ENCODE results near the gene GSTA4. TPM values are rescaled to one million over a fixed set of nuclear protein-coding genes. Genes with fewer than 3 reads are reported as not detected.

The GSTA4 gene
- total RNA-seq, 1 experiment from 2014 or later: 3.9 TPM

DNA sequence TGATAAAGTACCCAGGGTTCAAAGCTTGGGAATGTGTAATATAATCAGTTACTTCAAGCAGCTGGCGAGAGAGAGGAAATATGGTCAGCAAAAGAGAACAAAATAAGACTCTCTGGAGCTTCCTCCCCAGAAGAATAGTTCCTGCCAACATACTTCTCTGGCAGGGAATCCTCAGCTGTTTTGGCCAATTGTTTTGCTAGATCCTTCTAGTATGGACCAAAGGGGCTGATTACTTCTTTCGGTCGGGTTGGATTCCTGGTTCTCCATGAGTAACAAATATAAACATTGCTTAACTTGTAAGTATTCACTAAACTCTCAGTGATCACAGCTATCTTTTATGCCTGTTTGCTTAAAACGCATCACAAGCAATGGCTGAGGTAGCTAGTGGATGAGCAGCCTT lies 38.7 kb upstream of the GSTA4 start:
- Histone ChIP-seq H3K27me3 (ENCODE audit: control insufficient read depth, insufficient read depth, low read length) (no peaks in the 10 kb centered on the region), H3K9me3 (ENCODE audit: control insufficient read depth, insufficient read depth, low read depth, low read length) (no peaks in the 10 kb centered on the region), H3K27ac (ENCODE audit: low read length) (no peak overlapping the region), H3K36me3 (ENCODE audit: control insufficient read depth, insufficient read depth, low read length) (no peaks in the 10 kb centered on the region), H3K4me1 (ENCODE audit: control insufficient read depth, insufficient read depth, low read length) (no peaks in the 10 kb centered on the region), H3K4me3 (ENCODE audit: low read depth in 2 of 2, low read length in 2 of 2) (no peak overlapping the region)
- BruUV-seq (replicated peaks): no TSS peak
- intact Hi-C loops (cut with micrococcal nuclease; ENCODE audit: unreplicated experiment) (no loop called here), in situ Hi-C loops (cut with HindIII; ENCODE audit: low pct_unique_long_range_greater_than_20kb, low sequenced_read_pairs) (no loop called here)
- ATAC-seq (no peak), DNase-seq (ENCODE audit: low read depth, low spot score) (no peak)
- CTCF ChIA-PET: no interaction called here
- POLR2A ChIA-PET: no interaction called here
- TF ChIP-seq, protein P1, sequence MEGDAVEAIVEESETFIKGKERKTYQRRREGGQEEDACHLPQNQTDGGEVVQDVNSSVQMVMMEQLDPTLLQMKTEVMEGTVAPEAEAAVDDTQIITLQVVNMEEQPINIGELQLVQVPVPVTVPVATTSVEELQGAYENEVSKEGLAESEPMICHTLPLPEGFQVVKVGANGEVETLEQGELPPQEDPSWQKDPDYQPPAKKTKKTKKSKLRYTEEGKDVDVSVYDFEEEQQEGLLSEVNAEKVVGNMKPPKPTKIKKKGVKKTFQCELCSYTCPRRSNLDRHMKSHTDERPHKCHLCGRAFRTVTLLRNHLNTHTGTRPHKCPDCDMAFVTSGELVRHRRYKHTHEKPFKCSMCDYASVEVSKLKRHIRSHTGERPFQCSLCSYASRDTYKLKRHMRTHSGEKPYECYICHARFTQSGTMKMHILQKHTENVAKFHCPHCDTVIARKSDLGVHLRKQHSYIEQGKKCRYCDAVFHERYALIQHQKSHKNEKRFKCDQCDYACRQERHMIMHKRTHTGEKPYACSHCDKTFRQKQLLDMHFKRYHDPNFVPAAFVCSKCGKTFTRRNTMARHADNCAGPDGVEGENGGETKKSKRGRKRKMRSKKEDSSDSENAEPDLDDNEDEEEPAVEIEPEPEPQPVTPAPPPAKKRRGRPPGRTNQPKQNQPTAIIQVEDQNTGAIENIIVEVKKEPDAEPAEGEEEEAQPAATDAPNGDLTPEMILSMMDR (IDR thresholded peaks at IDR 0.05): no peak
- no peak for TF ChIP-seq POLR2AphosphoS5 (IDR thresholded peaks at IDR 0.05; ENCODE audit: low read depth, low read length)
- TF ChIP-seq, protein P2, sequence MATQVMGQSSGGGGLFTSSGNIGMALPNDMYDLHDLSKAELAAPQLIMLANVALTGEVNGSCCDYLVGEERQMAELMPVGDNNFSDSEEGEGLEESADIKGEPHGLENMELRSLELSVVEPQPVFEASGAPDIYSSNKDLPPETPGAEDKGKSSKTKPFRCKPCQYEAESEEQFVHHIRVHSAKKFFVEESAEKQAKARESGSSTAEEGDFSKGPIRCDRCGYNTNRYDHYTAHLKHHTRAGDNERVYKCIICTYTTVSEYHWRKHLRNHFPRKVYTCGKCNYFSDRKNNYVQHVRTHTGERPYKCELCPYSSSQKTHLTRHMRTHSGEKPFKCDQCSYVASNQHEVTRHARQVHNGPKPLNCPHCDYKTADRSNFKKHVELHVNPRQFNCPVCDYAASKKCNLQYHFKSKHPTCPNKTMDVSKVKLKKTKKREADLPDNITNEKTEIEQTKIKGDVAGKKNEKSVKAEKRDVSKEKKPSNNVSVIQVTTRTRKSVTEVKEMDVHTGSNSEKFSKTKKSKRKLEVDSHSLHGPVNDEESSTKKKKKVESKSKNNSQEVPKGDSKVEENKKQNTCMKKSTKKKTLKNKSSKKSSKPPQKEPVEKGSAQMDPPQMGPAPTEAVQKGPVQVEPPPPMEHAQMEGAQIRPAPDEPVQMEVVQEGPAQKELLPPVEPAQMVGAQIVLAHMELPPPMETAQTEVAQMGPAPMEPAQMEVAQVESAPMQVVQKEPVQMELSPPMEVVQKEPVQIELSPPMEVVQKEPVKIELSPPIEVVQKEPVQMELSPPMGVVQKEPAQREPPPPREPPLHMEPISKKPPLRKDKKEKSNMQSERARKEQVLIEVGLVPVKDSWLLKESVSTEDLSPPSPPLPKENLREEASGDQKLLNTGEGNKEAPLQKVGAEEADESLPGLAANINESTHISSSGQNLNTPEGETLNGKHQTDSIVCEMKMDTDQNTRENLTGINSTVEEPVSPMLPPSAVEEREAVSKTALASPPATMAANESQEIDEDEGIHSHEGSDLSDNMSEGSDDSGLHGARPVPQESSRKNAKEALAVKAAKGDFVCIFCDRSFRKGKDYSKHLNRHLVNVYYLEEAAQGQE (IDR thresholded peaks at IDR 0.05; ENCODE audit: insufficient read depth in 1 of 2, low read depth in 2 of 2, low read length in 1 of 2): no peak
- TF ChIP-seq TCF7L2 (IDR thresholded peaks at IDR 0.05; ENCODE audit: low read depth, low read length): no peak
- TF ChIP-seq SIN3A (IDR thresholded peaks at IDR 0.05; ENCODE audit: borderline replicate concordance, insufficient read depth, low read depth, low read length): no peak

DNA sequence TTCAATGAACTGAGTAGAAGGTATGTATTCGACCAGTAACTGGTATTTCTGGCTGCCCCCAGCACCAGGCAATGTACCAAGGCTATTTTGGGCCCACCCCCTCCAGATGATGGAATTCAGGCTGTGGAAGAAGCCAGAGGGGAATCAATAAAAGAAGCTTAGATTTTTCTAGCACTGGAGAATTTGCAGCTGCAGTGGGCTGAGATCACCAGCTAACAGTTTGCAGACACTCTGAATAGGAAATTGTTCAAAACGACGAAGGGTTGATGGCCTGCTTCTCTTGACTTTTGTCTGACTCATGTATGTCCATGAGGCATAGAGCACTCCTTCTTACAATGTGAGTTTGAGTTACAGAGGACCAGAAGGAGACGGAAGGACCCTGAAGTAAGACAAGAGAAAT lies 37.8 kb upstream of the GSTA4 start:
- TF ChIP-seq POLR2AphosphoS5 (IDR thresholded peaks at IDR 0.05; ENCODE audit: low read depth, low read length): no peak
- TF ChIP-seq, protein P2 (IDR thresholded peaks at IDR 0.05; ENCODE audit: insufficient read depth in 1 of 2, low read depth in 2 of 2, low read length in 1 of 2): no peak
- no peak for TF ChIP-seq TCF7L2 (IDR thresholded peaks at IDR 0.05; ENCODE audit: low read depth, low read length)
- TF ChIP-seq, protein P1 (IDR thresholded peaks at IDR 0.05): no peak
- TF ChIP-seq SIN3A (IDR thresholded peaks at IDR 0.05; ENCODE audit: borderline replicate concordance, insufficient read depth, low read depth, low read length): no peak
- ChIA-PET CTCF (no interaction called here), POLR2A (no interaction called here)
- no peak for ATAC-seq
- no peaks in the 10 kb centered on the region for H3K4me1 ChIP-seq (ENCODE audit: control insufficient read depth, insufficient read depth, low read length)
- H3K4me3 ChIP-seq (ENCODE audit: low read depth in 2 of 2, low read length in 2 of 2): no peak overlapping the region
- no peaks in the 10 kb centered on the region for H3K9me3 ChIP-seq (ENCODE audit: control insufficient read depth, insufficient read depth, low read depth, low read length)
- no peaks in the 10 kb centered on the region for H3K27me3 ChIP-seq (ENCODE audit: control insufficient read depth, insufficient read depth, low read length)
- DNase-seq (ENCODE audit: low read depth, low spot score): no peak
- BruUV-seq (replicated peaks): no TSS peak
- no peak overlapping the region for H3K27ac ChIP-seq (ENCODE audit: low read length)
- in situ Hi-C loops (cut with HindIII; ENCODE audit: low pct_unique_long_range_greater_than_20kb, low sequenced_read_pairs): no loop called here
- no peaks in the 10 kb centered on the region for H3K36me3 ChIP-seq (ENCODE audit: control insufficient read depth, insufficient read depth, low read length)
- intact Hi-C loops (cut with micrococcal nuclease; ENCODE audit: unreplicated experiment): no loop called here

Measured in Panc1 (cell line).